B cell (primary cell): ENCODE results near the gene TMCO6.

Experiments used
- EZH2 ChIP-seq: IDR thresholded peaks from 2 replicates; pipeline ENCODE4 v1.6.1; 2012; ENCODE audit warnings: borderline replicate concordance, low read depth, mild to moderate bottlenecking, moderate library complexity, low read length; ENCODE audit not compliant: insufficient read depth, poor library complexity, severe bottlenecking
- TF ChIP-seq, protein P1 (sequence below): fragments of 200-600 bp; IDR thresholded peaks from one replicate; pipeline ENCODE4 v1.8.0; 2022; ENCODE audit warnings: antibody characterized with exemption, mild to moderate bottlenecking

DNA sequence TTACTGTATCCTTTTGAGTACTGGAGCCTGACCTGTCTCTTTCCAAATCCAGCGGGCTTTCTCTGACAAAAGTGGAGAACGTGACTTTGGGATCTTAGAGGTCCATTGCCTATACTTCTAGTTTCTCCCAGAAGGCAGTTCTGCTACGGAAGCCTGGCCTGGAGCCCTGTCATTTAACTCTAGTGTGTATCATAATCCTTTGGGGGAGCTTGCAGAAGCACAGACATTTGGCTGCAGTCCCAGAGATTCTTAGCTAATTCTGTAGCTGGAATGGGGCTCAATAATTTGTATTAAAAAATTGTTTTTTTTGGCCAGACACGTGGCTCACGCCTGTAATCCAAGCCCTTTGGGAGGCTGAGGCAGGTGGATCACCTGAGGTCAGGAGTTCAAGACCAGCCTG lies 55.0 kb downstream of the TMCO6 start:
- TF ChIP-seq, protein P1, sequence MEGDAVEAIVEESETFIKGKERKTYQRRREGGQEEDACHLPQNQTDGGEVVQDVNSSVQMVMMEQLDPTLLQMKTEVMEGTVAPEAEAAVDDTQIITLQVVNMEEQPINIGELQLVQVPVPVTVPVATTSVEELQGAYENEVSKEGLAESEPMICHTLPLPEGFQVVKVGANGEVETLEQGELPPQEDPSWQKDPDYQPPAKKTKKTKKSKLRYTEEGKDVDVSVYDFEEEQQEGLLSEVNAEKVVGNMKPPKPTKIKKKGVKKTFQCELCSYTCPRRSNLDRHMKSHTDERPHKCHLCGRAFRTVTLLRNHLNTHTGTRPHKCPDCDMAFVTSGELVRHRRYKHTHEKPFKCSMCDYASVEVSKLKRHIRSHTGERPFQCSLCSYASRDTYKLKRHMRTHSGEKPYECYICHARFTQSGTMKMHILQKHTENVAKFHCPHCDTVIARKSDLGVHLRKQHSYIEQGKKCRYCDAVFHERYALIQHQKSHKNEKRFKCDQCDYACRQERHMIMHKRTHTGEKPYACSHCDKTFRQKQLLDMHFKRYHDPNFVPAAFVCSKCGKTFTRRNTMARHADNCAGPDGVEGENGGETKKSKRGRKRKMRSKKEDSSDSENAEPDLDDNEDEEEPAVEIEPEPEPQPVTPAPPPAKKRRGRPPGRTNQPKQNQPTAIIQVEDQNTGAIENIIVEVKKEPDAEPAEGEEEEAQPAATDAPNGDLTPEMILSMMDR: no peak
- no peak for TF ChIP-seq EZH2
